HEK293 (cell line): ENCODE data around the gene CLIC4.

Source experiments
- ZBTB8A ChIP-seq: fragments of 450-650 bp; formaldehyde crosslinking; IDR thresholded peaks from 2 replicates; pipeline ENCODE4 v1.5.1; 2016; ENCODE audit warnings: missing biosample characterization, missing genetic modification characterization
- ZNF138 ChIP-seq: fragments of 450-650 bp; formaldehyde crosslinking; IDR thresholded peaks from 2 replicates; pipeline ENCODE4 v1.5.1; 2016; ENCODE audit warnings: missing biosample characterization, missing genetic modification characterization, borderline replicate concordance
- ZNF174 ChIP-seq: fragments of 450-650 bp; formaldehyde crosslinking; IDR thresholded peaks from 2 replicates; pipeline ENCODE4 v1.5.0; 2017; ENCODE audit warnings: missing biosample characterization, mild to moderate bottlenecking, missing genetic modification characterization
- ZNF214 ChIP-seq: fragments of 450-650 bp; formaldehyde crosslinking; IDR thresholded peaks from 2 replicates; pipeline ENCODE4 v1.5.1; 2017; ENCODE audit warnings: missing biosample characterization, mild to moderate bottlenecking, missing genetic modification characterization, borderline replicate concordance
- ZNF624 ChIP-seq: fragments of 450-650 bp; formaldehyde crosslinking; IDR thresholded peaks from 2 replicates; pipeline ENCODE4 v1.5.1; 2017; ENCODE audit warnings: missing biosample characterization, missing genetic modification characterization
- ZNF830 ChIP-seq: fragments of 450-650 bp; IDR thresholded peaks from 2 replicates; pipeline ENCODE4 v1.5.0; 2018; ENCODE audit warnings: missing biosample characterization, missing genetic modification characterization, low read depth, mild to moderate bottlenecking, moderate library complexity
- TF ChIP-seq, protein P1 (sequence below): fragments of 450-650 bp; formaldehyde crosslinking; IDR thresholded peaks from 2 replicates; pipeline ENCODE4 v1.5.1; 2016; ENCODE audit warnings: missing biosample characterization, missing genetic modification characterization

DNA sequence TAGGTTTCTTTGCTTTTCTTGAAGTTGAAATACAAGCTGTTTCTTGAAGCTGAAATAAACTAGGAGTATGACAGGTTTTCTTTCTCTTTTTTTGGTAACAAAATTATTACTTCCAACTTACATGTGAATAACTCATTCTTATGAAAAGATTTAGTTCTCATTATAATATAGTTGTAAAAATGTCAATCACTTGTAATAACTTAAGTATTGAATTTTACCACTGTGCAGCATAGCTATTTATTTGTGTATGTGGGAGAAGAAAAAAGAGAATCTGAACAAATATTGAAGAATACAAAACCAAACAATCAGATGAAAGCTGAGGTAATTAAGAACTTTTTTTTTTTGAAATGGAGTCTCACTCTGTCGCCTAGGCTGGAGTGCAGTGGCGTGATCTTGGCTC lies 11.1 kb downstream of the CLIC4 start:
- TF ChIP-seq, protein P1, sequence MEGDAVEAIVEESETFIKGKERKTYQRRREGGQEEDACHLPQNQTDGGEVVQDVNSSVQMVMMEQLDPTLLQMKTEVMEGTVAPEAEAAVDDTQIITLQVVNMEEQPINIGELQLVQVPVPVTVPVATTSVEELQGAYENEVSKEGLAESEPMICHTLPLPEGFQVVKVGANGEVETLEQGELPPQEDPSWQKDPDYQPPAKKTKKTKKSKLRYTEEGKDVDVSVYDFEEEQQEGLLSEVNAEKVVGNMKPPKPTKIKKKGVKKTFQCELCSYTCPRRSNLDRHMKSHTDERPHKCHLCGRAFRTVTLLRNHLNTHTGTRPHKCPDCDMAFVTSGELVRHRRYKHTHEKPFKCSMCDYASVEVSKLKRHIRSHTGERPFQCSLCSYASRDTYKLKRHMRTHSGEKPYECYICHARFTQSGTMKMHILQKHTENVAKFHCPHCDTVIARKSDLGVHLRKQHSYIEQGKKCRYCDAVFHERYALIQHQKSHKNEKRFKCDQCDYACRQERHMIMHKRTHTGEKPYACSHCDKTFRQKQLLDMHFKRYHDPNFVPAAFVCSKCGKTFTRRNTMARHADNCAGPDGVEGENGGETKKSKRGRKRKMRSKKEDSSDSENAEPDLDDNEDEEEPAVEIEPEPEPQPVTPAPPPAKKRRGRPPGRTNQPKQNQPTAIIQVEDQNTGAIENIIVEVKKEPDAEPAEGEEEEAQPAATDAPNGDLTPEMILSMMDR (tag by site-specific recombination) = no peak
- TF ChIP-seq ZNF138 (no peak), ZNF624 (tag by site-specific recombination) (no peak), ZBTB8A (tag by site-specific recombination) (no peak), ZNF214 (no peak), ZNF830 (tag by site-specific recombination) (no peak), ZNF174 (no peak)
